ENCODE results near the gene NELL2. TPM values are rescaled to one million over a fixed set of nuclear protein-coding genes. Genes with fewer than 3 reads are reported as not detected.

NELL2 gene
- total RNA-seq, 1 donor from 2014 or later = 6.1 TPM

DNA sequence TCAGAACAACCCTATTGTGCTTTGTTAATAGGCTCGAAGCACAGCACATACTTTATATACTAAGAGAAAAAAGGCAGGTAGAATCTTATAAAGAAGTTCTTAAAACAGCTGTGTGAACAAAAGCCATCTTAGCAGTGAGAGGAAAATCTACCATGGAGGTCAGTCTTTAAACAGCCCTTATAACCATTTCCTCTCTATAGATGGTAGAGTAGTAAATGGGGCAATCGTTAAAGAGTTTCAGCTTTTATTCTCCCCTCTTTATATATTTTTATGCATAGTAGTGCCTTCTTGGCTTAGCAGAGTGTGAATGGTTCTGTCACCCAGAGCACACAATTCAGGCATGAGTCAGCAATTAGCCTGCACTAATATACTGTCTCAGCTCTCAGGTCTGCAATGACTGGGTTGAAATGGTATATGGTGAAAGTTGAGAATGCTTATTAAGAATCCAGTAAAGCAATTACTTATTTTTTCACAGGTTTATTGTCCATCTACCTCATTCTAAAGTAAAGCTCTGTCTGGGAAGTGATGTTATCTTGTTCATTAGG, 305.0 kb downstream of the NELL2 start:
- peaks cover 2% of the 10 kb centered on the region for H3K4me1 Mint-ChIP-seq (ENCODE audit: low read depth)
- TF ChIP-seq, protein P1, sequence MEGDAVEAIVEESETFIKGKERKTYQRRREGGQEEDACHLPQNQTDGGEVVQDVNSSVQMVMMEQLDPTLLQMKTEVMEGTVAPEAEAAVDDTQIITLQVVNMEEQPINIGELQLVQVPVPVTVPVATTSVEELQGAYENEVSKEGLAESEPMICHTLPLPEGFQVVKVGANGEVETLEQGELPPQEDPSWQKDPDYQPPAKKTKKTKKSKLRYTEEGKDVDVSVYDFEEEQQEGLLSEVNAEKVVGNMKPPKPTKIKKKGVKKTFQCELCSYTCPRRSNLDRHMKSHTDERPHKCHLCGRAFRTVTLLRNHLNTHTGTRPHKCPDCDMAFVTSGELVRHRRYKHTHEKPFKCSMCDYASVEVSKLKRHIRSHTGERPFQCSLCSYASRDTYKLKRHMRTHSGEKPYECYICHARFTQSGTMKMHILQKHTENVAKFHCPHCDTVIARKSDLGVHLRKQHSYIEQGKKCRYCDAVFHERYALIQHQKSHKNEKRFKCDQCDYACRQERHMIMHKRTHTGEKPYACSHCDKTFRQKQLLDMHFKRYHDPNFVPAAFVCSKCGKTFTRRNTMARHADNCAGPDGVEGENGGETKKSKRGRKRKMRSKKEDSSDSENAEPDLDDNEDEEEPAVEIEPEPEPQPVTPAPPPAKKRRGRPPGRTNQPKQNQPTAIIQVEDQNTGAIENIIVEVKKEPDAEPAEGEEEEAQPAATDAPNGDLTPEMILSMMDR (IDR thresholded peaks at IDR 0.05; ENCODE audit: unreplicated experiment) = no peak
- no peaks in the 10 kb centered on the region for H3K36me3 Mint-ChIP-seq (ENCODE audit: insufficient read depth)
- no peak overlapping the region for H3K27ac Mint-ChIP-seq
- H3K27me3 Mint-ChIP-seq = no peaks in the 10 kb centered on the region
- no peak overlapping the region for H3K4me3 Mint-ChIP-seq (ENCODE audit: low read depth)
- peaks cover 2% of the 10 kb centered on the region for H3K9me3 Mint-ChIP-seq (ENCODE audit: low read depth)
- DNase-seq (ENCODE audit: low spot score, unreplicated experiment) = no peak

GRCh38 chr12:44570036-44570583, 306.0 kb downstream of the NELL2 start:
- H3K27ac Mint-ChIP-seq = no peak overlapping the region
- H3K36me3 Mint-ChIP-seq (ENCODE audit: insufficient read depth) = no peaks in the 10 kb centered on the region
- H3K27me3 Mint-ChIP-seq = no peaks in the 10 kb centered on the region
- H3K9me3 Mint-ChIP-seq (ENCODE audit: low read depth) = no peaks in the 10 kb centered on the region
- DNase-seq (ENCODE audit: low spot score, unreplicated experiment) = no peak
- TF ChIP-seq, protein P1 (IDR thresholded peaks at IDR 0.05; ENCODE audit: unreplicated experiment) = no peak
- H3K4me3 Mint-ChIP-seq (ENCODE audit: low read depth) = no peak overlapping the region
- H3K4me1 Mint-ChIP-seq (ENCODE audit: low read depth) = peaks cover 2% of the 10 kb centered on the region

- H3K27me3 Mint-ChIP-seq = no peaks in the 10 kb centered on the region
- no peak overlapping the region for H3K27ac Mint-ChIP-seq
- H3K36me3 Mint-ChIP-seq (ENCODE audit: insufficient read depth) = no peaks in the 10 kb centered on the region
- H3K4me1 Mint-ChIP-seq (ENCODE audit: low read depth) = no peaks in the 10 kb centered on the region
- H3K4me3 Mint-ChIP-seq (ENCODE audit: low read depth) = no peak overlapping the region
- DNase-seq (ENCODE audit: low spot score, unreplicated experiment) = no peak
- H3K9me3 Mint-ChIP-seq (ENCODE audit: low read depth) = peaks cover 2% of the 10 kb centered on the region
- TF ChIP-seq, protein P1 (IDR thresholded peaks at IDR 0.05; ENCODE audit: unreplicated experiment) = no peak
Measured at GRCh38 chr12:44565163-44565562, 311.0 kb downstream of the NELL2 start.

DNA sequence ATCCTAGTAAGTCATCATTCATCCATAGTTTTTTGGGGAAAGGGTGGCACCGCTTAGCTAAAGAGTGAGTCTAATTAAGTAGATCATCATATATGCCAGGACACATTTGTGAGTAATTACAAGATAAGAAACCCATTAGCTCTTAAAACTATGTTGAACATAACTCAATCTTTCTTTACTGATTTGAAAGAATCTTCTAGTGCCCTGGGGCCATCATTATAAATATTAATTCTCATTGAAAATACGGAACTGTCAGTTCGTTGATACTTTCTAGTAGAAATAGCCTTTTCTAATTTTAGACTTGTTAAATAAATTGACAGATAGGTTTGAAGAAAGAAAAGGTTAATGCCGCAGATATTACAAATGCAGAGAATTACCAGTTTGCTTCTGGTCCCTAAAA, 312.6 kb downstream of the NELL2 start:
- Mint-ChIP-seq H3K27me3 (no peaks in the 10 kb centered on the region), H3K27ac (no peak overlapping the region), H3K4me1 (ENCODE audit: low read depth) (no peaks in the 10 kb centered on the region), H3K36me3 (ENCODE audit: insufficient read depth) (no peaks in the 10 kb centered on the region), H3K9me3 (ENCODE audit: low read depth) (peaks cover 2% of the 10 kb centered on the region), H3K4me3 (ENCODE audit: low read depth) (no peak overlapping the region)
- TF ChIP-seq, protein P1 (IDR thresholded peaks at IDR 0.05; ENCODE audit: unreplicated experiment) = no peak
- no peak for DNase-seq (ENCODE audit: low spot score, unreplicated experiment)

- no peak overlapping the region for H3K4me3 Mint-ChIP-seq (ENCODE audit: low read depth)
- H3K9me3 Mint-ChIP-seq (ENCODE audit: low read depth) = peaks cover 2% of the 10 kb centered on the region
- TF ChIP-seq, protein P1 (IDR thresholded peaks at IDR 0.05; ENCODE audit: unreplicated experiment) = no peak
- H3K36me3 Mint-ChIP-seq (ENCODE audit: insufficient read depth) = no peaks in the 10 kb centered on the region
- H3K4me1 Mint-ChIP-seq (ENCODE audit: low read depth) = no peaks in the 10 kb centered on the region
- no peak for DNase-seq (ENCODE audit: low spot score, unreplicated experiment)
- H3K27me3 Mint-ChIP-seq = no peaks in the 10 kb centered on the region
- no peak overlapping the region for H3K27ac Mint-ChIP-seq
Measured at GRCh38 chr12:44558340-44559100, 317.6 kb downstream of the NELL2 start.

All from progenitor cell of endocrine pancreas (in vitro differentiated cells).